Naive thymus-derived CD4-positive, alpha-beta T cell (primary cell): ENCODE measurements around the gene COPS2. TPM values are rescaled to one million over a fixed set of nuclear protein-coding genes. Genes with fewer than 3 reads are reported as not detected.

Experiments
- ATAC-seq: fragments of 150-1000 bp; cut with Tn5 transposase; 2 replicates; pipeline ENCODE4 v1.10.0; 2021; ENCODE audit warnings: mild to moderate bottlenecking, moderate library complexity
- CTCF ChIA-PET: fragments of 350-600 bp; sonication (Branson Sonifier 250); formaldehyde crosslinking; loops from one replicate; lab custom pipeline; 2021; ENCODE audit warnings: antibody characterized with exemption; lab: Charles Lee
- POLR2A ChIA-PET: fragments of 350-600 bp; sonication (Branson Sonifier 250); formaldehyde crosslinking; loops from one replicate; lab custom pipeline; 2021; ENCODE audit warnings: antibody characterized with exemption, inconsistent platforms; lab: Charles Lee
- DNase-seq, 9 donors: peaks; one replicate each; pipeline versions ENCODE4 v3.0.0 to v3.0.0-alpha.2; 2020 to 2022; ENCODE audit warnings: mixed read lengths in 1 of 9
- H3K27ac ChIP-seq: one replicate; pipeline ENCODE4 v1.7.0; 2013; ENCODE audit warnings: mild to moderate bottlenecking, low read depth, low read length, moderate library complexity
- H3K27me3 ChIP-seq, 2 donors: one replicate each; pipeline ENCODE4 v1.7.0; 2013; ENCODE audit warnings: low read length in 2 of 2, mild to moderate bottlenecking in 2 of 2, moderate library complexity in 2 of 2; ENCODE audit not compliant: control insufficient read depth in 2 of 2, insufficient read depth in 2 of 2
- H3K36me3 ChIP-seq, 3 experiments: 1 replicate in 2 of 3; 2 replicates in 1 of 3; pipeline ENCODE4 v1.7.0; 2013; ENCODE audit warnings: low read length in 3 of 3, mild to moderate bottlenecking in 3 of 3, moderate library complexity in 1 of 3; ENCODE audit not compliant: insufficient read depth in 3 of 3, control insufficient read depth in 2 of 3
- H3K4me1 ChIP-seq, 2 donors: one replicate each; pipeline ENCODE4 v1.7.0; 2013; ENCODE audit warnings: low read length in 2 of 2, mild to moderate bottlenecking in 2 of 2, moderate library complexity in 1 of 2; ENCODE audit not compliant: control insufficient read depth in 2 of 2, insufficient read depth in 2 of 2
- H3K4me3 ChIP-seq: 2 replicates; pipeline ENCODE4 v1.7.0; 2013; ENCODE audit warnings: mild to moderate bottlenecking, low read length
- H3K9me3 ChIP-seq, 3 experiments: 1 replicate in 2 of 3; 2 replicates in 1 of 3; pipeline ENCODE4 v1.7.0; 2013; ENCODE audit warnings: low read length in 3 of 3; ENCODE audit not compliant: control insufficient read depth in 2 of 3
- H3K27ac Mint-ChIP-seq, 9 donors: one replicate each; pipeline ENCODE4 v1.8.0; 2020 to 2022; ENCODE audit warnings: mixed read lengths in 9 of 9, mild to moderate bottlenecking in 8 of 9, moderate library complexity in 5 of 9, inconsistent platforms in 2 of 9
- H3K27me3 Mint-ChIP-seq, 5 donors: one replicate each; pipeline ENCODE4 v1.8.0; 2021 to 2022; ENCODE audit warnings: mixed read lengths in 5 of 5, mild to moderate bottlenecking in 1 of 5
- H3K36me3 Mint-ChIP-seq, 5 donors: one replicate each; pipeline ENCODE4 v1.8.0; 2020 to 2022; ENCODE audit warnings: mixed read lengths in 5 of 5, mild to moderate bottlenecking in 3 of 5, inconsistent platforms in 1 of 5
- H3K4me1 Mint-ChIP-seq, 7 donors: one replicate each; pipeline ENCODE4 v1.8.0; 2020 to 2022; ENCODE audit warnings: mixed read lengths in 7 of 7, mild to moderate bottlenecking in 3 of 7, inconsistent platforms in 1 of 7
- H3K4me3 Mint-ChIP-seq, 10 donors: one replicate each; pipeline ENCODE4 v1.8.0; 2020 to 2022; ENCODE audit warnings: mild to moderate bottlenecking in 10 of 10, mixed read lengths in 10 of 10, moderate library complexity in 6 of 10, inconsistent platforms in 2 of 10
- H3K9me3 Mint-ChIP-seq, 11 donors: one replicate each; pipeline ENCODE4 v1.8.0; 2020 to 2022; ENCODE audit warnings: mixed read lengths in 11 of 11, mild to moderate bottlenecking in 4 of 11, inconsistent platforms in 1 of 11, moderate library complexity in 1 of 11
- intact Hi-C, 2 donors: fragments of 100-400 bp; cut with micrococcal nuclease; formaldehyde crosslinking; loops; one replicate each; pipeline ENCODE4 v1.15.1; 2023
- polyA plus RNA-seq, 2 donors: library from polyadenylated mRNA; unstranded; fragments of 300-500 nt; fragmentation: Illumina TruSeq; gene quantifications; one replicate each; pipeline ENCODE4 v1.2.3, GENCODE V29; 2021
- total RNA-seq, 6 experiments: library from RNA in 5 of 6; stranded (reverse) in 5 of 6; gene quantifications; 1 replicate in 5 of 6; 2 replicates in 1 of 6; pipeline ENCODE4 v1.2.3 and lab custom pipeline; 2021 to 2026

Gene COPS2
- total and polyA plus RNA-seq, 7 experiments from 2014 or later, result 25.4 to 91.5 (median 62.1) TPM

GRCh38 chr15:49169880-49170597, 14.6 kb upstream of the COPS2 start, which contains the start of gene GALK2:
GALK2 (plus strand) TSS chr15:49170247; CDS start chr15:49170323, 76 bp downstream.
- Histone ChIP-seq H3K4me1 (peaks cover 4 to 14% of the 10 kb centered on the region in 2 donors), H3K27ac (peak within 1 kb of the TSS; percentile 88), H3K36me3 (no peaks in the 10 kb centered on the region), H3K27me3 (no peaks in the 10 kb centered on the region), H3K4me3 (peak within 1 kb of the TSS; percentile 88), H3K9me3 (no peaks in the 10 kb centered on the region)
- Mint-ChIP-seq H3K36me3 (peaks cover 0 to 16% (median 4%) of the 10 kb centered on the region in 5 donors), H3K27me3 (no peaks in the 10 kb centered on the region), H3K4me1 (peaks cover 24 to 56% (median 46%) of the 10 kb centered on the region in 7 donors), H3K27ac (peak within 1 kb of the TSS; percentile 94 to 99 (median 98)), H3K9me3 (no peaks in the 10 kb centered on the region), H3K4me3 (peak within 1 kb of the TSS; percentile 91 to 100 (median 98))
- ATAC-seq (peak; percentile 96), DNase-seq (peak; percentile 42 to 90 (median 75))
- ChIA-PET POLR2A (interaction anchor here (0.6 to 2.3 kb wide), 6 partner anchors 14 to 840 kb away, joined by 3 to 32 read pairs (median 6); partner anchors contain the start of genes COPS2, EID1 and SECISBP2L), CTCF (interaction anchor here (0.6 to 1.2 kb wide), 3 partner anchors 9 to 1023 kb away, joined by 3 to 10 read pairs (median 4); partner anchors contain the start of gene COPS2)
- intact Hi-C loops, result loop anchor here (1.0 to 5.0 kb wide), 11 partner anchors 15 to 1254 kb away; partner anchors contain the start of genes COPS2 (in 2 of the 2), DTWD1 (in 2 of the 2), CEP152 (in 1 of the 2) and DUT (in 1 of the 2)

DNA sequence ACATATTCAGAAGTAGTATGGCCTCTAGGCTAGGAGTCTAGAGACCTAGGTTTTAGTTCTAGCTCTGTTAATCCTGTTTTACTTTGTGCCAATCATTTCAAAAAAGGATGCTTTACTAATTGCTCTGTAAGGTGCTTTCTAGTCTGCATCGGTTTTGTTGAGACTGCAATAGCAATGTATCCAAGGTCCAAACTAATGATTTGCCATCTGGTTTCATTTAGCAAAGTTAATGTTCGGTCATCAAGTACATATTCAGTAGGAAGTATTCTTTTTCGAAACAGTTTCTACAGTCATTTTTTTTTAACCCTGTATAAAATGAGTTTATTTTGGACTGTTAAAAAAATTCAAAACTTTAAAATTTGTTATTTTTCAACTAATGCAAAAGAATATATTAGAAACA, 12.6 kb upstream of the COPS2 start:
- Mint-ChIP-seq H3K27ac (peak overlapping the region in 2 of 9 donors; percentile 28 to 97), H3K4me3 (no peak overlapping the region), H3K36me3 (peaks cover 0 to 12% (median 6%) of the 10 kb centered on the region in 5 donors), H3K9me3 (no peaks in the 10 kb centered on the region), H3K27me3 (no peaks in the 10 kb centered on the region), H3K4me1 (peaks cover 22 to 40% (median 38%) of the 10 kb centered on the region in 7 donors)
- ChIA-PET POLR2A (no interaction called here), CTCF (no interaction called here)
- Histone ChIP-seq H3K27me3 (no peaks in the 10 kb centered on the region), H3K4me1 (peaks cover 4 to 14% of the 10 kb centered on the region in 2 donors), H3K27ac (no peak overlapping the region), H3K4me3 (no peak overlapping the region), H3K36me3 (peaks cover 0 to 2% (median 0%) of the 10 kb centered on the region in 3 experiments), H3K9me3 (no peaks in the 10 kb centered on the region)
- ATAC-seq (no peak), DNase-seq (no peak)
- intact Hi-C loops, result no loop called here

GRCh38 chr15:49164865-49165264, 9.5 kb upstream of the COPS2 start:
- ChIA-PET CTCF (no interaction called here), POLR2A (interaction anchor here (0.6 to 1.0 kb wide), 2 partner anchors 9 to 424 kb away, joined by 4 read pairs; no protein-coding TSS in a partner anchor)
- no peak for ATAC-seq
- Histone ChIP-seq H3K27ac (no peak overlapping the region), H3K4me1 (peaks cover 0 to 4% of the 10 kb centered on the region in 2 donors), H3K4me3 (no peak overlapping the region), H3K9me3 (no peaks in the 10 kb centered on the region), H3K27me3 (no peaks in the 10 kb centered on the region), H3K36me3 (peaks cover 0 to 7% (median 5%) of the 10 kb centered on the region in 3 experiments)
- intact Hi-C loops, result no loop called here
- H3K27me3 Mint-ChIP-seq, result no peaks in the 10 kb centered on the region
- peaks cover under 1 to 9% (median 8%) of the 10 kb centered on the region in 7 donors for H3K4me1 Mint-ChIP-seq
- no peak overlapping the region for H3K4me3 Mint-ChIP-seq
- no peak for DNase-seq
- no peaks in the 10 kb centered on the region for H3K9me3 Mint-ChIP-seq
- peaks cover 5 to 17% (median 11%) of the 10 kb centered on the region in 5 donors for H3K36me3 Mint-ChIP-seq
- H3K27ac Mint-ChIP-seq, result no peak overlapping the region

GRCh38 chr15:49163678-49164077, 8.3 kb upstream of the COPS2 start:
- ChIA-PET POLR2A (no interaction called here), CTCF (no interaction called here)
- Mint-ChIP-seq H3K4me1 (peaks cover 0 to 3% (median 0%) of the 10 kb centered on the region in 7 donors), H3K27me3 (no peaks in the 10 kb centered on the region), H3K9me3 (no peaks in the 10 kb centered on the region), H3K27ac (no peak overlapping the region), H3K36me3 (peaks cover 5 to 17% (median 11%) of the 10 kb centered on the region in 5 donors), H3K4me3 (no peak overlapping the region)
- Histone ChIP-seq H3K27me3 (no peaks in the 10 kb centered on the region), H3K4me3 (no peak overlapping the region), H3K27ac (no peak overlapping the region), H3K9me3 (no peaks in the 10 kb centered on the region), H3K4me1 (no peaks in the 10 kb centered on the region), H3K36me3 (peaks cover 0 to 7% (median 5%) of the 10 kb centered on the region in 3 experiments)
- intact Hi-C loops, result no loop called here
- no peak for DNase-seq
- no peak for ATAC-seq

DNA sequence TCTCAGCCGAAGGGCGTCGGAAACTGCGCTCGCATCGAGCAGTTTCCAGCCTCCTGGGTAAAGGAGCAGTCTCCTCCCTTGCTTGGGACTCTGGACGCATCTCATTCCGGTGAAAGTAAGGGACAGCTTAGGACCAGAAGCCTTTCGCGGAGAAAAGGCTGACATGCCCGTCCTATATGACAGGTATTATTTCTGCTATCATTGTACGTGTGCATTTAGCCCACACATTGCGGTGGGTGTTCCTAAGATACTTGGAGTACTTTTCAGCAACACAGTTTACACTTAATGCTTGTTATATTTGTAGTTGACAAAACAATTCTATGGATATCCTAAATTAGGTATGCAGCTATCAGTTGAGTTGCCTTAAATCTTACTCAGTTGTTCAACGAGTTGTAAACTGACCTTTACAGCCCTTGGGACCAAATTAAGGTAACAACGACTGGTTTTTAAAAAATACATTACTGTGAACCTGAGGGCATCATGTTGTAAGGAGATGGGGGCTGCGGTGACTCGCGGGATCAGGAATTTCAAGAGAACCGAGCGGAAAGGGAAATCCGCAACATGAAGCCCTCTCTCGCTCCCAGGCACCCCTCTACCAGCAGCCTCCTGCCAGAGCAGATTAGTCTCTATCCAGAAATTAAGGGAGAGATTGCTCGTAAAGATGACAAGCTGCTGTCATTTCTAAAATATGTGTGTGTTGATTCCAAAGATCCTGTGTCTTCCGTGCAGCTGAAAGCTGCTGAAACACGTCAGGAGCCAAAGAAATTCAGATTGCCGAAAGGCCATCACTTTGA, 632 bp upstream of the COPS2 start:
- peak overlapping the region; percentile 93 for H3K27ac ChIP-seq
- Mint-ChIP-seq H3K4me3 (peak overlapping the region; percentile 95 to 100 (median 98)), H3K27ac (peak overlapping the region; percentile 93 to 100 (median 97)), H3K9me3 (peaks cover 0 to 1% (median 0%) of the 10 kb centered on the region in 11 donors), H3K27me3 (no peaks in the 10 kb centered on the region), H3K4me1 (peaks cover 38 to 67% (median 55%) of the 10 kb centered on the region in 7 donors), H3K36me3 (peaks cover 0 to 4% (median 0%) of the 10 kb centered on the region in 5 donors)
- H3K36me3 ChIP-seq, result peaks cover 0 to 6% (median 0%) of the 10 kb centered on the region in 3 experiments
- H3K4me1 ChIP-seq, result peaks cover 9 to 23% of the 10 kb centered on the region in 2 donors
- no peaks in the 10 kb centered on the region for H3K9me3 ChIP-seq
- POLR2A ChIA-PET, result interaction anchor here (0.7 to 2.5 kb wide), 14 partner anchors 9 to 1753 kb away, joined by 3 to 32 read pairs (median 4); partner anchors contain the start of genes CEP152, DTWD1, EID1 and FAM227B
- CTCF ChIA-PET, result interaction anchor here (1.3 to 1.8 kb wide), 2 partner anchors 10 to 14 kb away, joined by 4 to 7 read pairs; partner anchors contain the start of gene GALK2
- DNase-seq, result peak in 3 of 9 donors; percentile 3 to 7 (median 7)
- peak; percentile 26 for ATAC-seq
- H3K4me3 ChIP-seq, result peak overlapping the region; percentile 88
- intact Hi-C loops, result loop anchor here (1.0 to 10.0 kb wide), 17 partner anchors 10 to 1751 kb away; partner anchors contain the start of genes CEP152 (in 2 of the 2), DUT (in 2 of the 2), EID1 (in 2 of the 2) and GALK2 (in 2 of the 2)
- no peaks in the 10 kb centered on the region for H3K27me3 ChIP-seq
